OCI-LY1 (cell line): ENCODE measurements around the gene SDK2.

Experiments used
- H2AFZ ChIP-seq: fragments of 200-600 bp; sonication (generic), shearing (Covaris generic); 2 replicates; pipeline ENCODE4 v1.6.0; 2014; ENCODE audit warnings: antibody characterized with exemption, mild to moderate bottlenecking, low read length
- H3F3A ChIP-seq: fragments of 200-600 bp; sonication (generic), shearing (Covaris generic); 2 replicates; pipeline ENCODE4 v1.6.0; 2014; ENCODE audit warnings: mild to moderate bottlenecking, antibody characterized with exemption, low read length, moderate library complexity; ENCODE audit not compliant: insufficient read depth
- H3K27ac ChIP-seq: fragments of 200-600 bp; sonication (generic); 2 replicates; pipeline ENCODE4 v1.5.1; 2014; ENCODE audit warnings: low read length, mixed run types, mild to moderate bottlenecking, low read depth; ENCODE audit not compliant: poor library complexity, severe bottlenecking
- H3K27me3 ChIP-seq: fragments of 200-600 bp; sonication (generic); 2 replicates; pipeline ENCODE4 v1.6.0; 2014; ENCODE audit warnings: antibody characterized with exemption, mild to moderate bottlenecking, low read length, moderate library complexity; ENCODE audit not compliant: insufficient read depth
- H3K36me3 ChIP-seq: fragments of 200-600 bp; sonication (generic); 2 replicates; pipeline ENCODE4 v1.6.1; 2014; ENCODE audit warnings: mild to moderate bottlenecking, antibody characterized with exemption, low read length, moderate library complexity, mixed read lengths; ENCODE audit not compliant: insufficient read depth
- H3K4me1 ChIP-seq: fragments of 200-600 bp; sonication (generic); 2 replicates; pipeline ENCODE4 v1.5.1; 2014; ENCODE audit warnings: mild to moderate bottlenecking, low read length, moderate library complexity; ENCODE audit not compliant: insufficient read depth, severe bottlenecking
- H3K4me2 ChIP-seq: fragments of 200-600 bp; sonication (generic), shearing (Covaris generic); 2 replicates; pipeline ENCODE4 v1.6.1; 2014; ENCODE audit warnings: low read length
- H3K4me3 ChIP-seq: fragments of 200-600 bp; sonication (generic); 2 replicates; pipeline ENCODE4 v1.5.1; 2014; ENCODE audit warnings: low read length, low read depth, mild to moderate bottlenecking, mixed read lengths; ENCODE audit not compliant: poor library complexity, severe bottlenecking
- H3K79me2 ChIP-seq: fragments of 200-600 bp; shearing (Covaris generic); 2 replicates; pipeline ENCODE4 v1.6.1; 2016; ENCODE audit warnings: mixed run types, low read length, mixed read lengths; ENCODE audit not compliant: insufficient read depth
- H3K9ac ChIP-seq: fragments of 200-600 bp; sonication (generic), shearing (Covaris generic); 2 replicates; pipeline ENCODE4 v1.6.1; 2014; ENCODE audit warnings: mild to moderate bottlenecking, low read length, mixed read lengths
- H3K9me2 ChIP-seq: fragments of 200-600 bp; sonication (generic), shearing (Covaris generic); 2 replicates; pipeline ENCODE4 v1.6.1; 2014; ENCODE audit warnings: low read depth, mild to moderate bottlenecking, low read length, mixed read lengths
- H3K9me3 ChIP-seq: fragments of 200-600 bp; shearing (Covaris generic); 2 replicates; pipeline ENCODE4 v1.6.1; 2014; ENCODE audit warnings: low read length, mixed read lengths
- H4K20me1 ChIP-seq: fragments of 200-600 bp; sonication (generic), shearing (Covaris generic); 2 replicates; pipeline ENCODE4 v1.6.0; 2016; ENCODE audit warnings: mild to moderate bottlenecking, low read length; ENCODE audit not compliant: insufficient read depth
- CTCF ChIP-seq: fragments of 200-600 bp; sonication (generic), shearing (Covaris generic); IDR thresholded peaks from 2 replicates; pipeline ENCODE4 v1.5.1; 2017; ENCODE audit warnings: mild to moderate bottlenecking, antibody characterized with exemption, low read length, moderate library complexity, mixed read lengths
- EZH2 ChIP-seq: fragments of 200-600 bp; sonication (generic), shearing (Covaris generic); IDR thresholded peaks from 2 replicates; pipeline ENCODE4 v1.8.0; 2017; ENCODE audit warnings: borderline replicate concordance, mixed run types, mild to moderate bottlenecking, antibody characterized with exemption, low read length, moderate library complexity, mixed read lengths

The SDK2 gene

GRCh38 chr17:73338566-73339197 lies 305.6 kb downstream of the SDK2 start:
- Histone ChIP-seq H4K20me1 (no peaks in the 10 kb centered on the region), H3K79me2 (no peaks in the 10 kb centered on the region), H3K27ac (no peak overlapping the region), H3K9ac (no peak overlapping the region), H3K9me2 (no peaks in the 10 kb centered on the region), H3K4me1 (no peaks in the 10 kb centered on the region), H3K36me3 (no peaks in the 10 kb centered on the region), H2AFZ (no peak overlapping the region), H3K9me3 (no peaks in the 10 kb centered on the region), H3F3A (no peaks in the 10 kb centered on the region), H3K4me2 (no peak overlapping the region), H3K4me3 (no peak overlapping the region), H3K27me3 (peaks cover 10% of the 10 kb centered on the region; the same call in 1 of the 2 replicates)
- no peak for TF ChIP-seq EZH2
- no peak for TF ChIP-seq CTCF

GRCh38 chr17:73338050-73338521 lies 306.2 kb downstream of the SDK2 start:
- Histone ChIP-seq H3K9ac (no peak overlapping the region), H3K27me3 (peaks cover 9% of the 10 kb centered on the region; the same call in 1 of the 2 replicates), H3K9me2 (no peaks in the 10 kb centered on the region), H3K36me3 (no peaks in the 10 kb centered on the region), H4K20me1 (no peaks in the 10 kb centered on the region), H3K4me2 (no peak overlapping the region), H3K9me3 (no peaks in the 10 kb centered on the region), H3K27ac (no peak overlapping the region), H3K4me1 (no peaks in the 10 kb centered on the region), H3K4me3 (no peak overlapping the region), H3F3A (no peaks in the 10 kb centered on the region), H2AFZ (no peak overlapping the region), H3K79me2 (no peaks in the 10 kb centered on the region)
- no peak for TF ChIP-seq CTCF
- TF ChIP-seq EZH2, result no peak

GRCh38 chr17:73337330-73337710 lies 306.9 kb downstream of the SDK2 start:
- H3K4me3 ChIP-seq, result no peak overlapping the region
- H3K4me2 ChIP-seq, result no peak overlapping the region
- no peak overlapping the region for H3K9ac ChIP-seq
- no peak overlapping the region for H2AFZ ChIP-seq
- H4K20me1 ChIP-seq, result no peaks in the 10 kb centered on the region
- no peaks in the 10 kb centered on the region for H3F3A ChIP-seq
- no peaks in the 10 kb centered on the region for H3K79me2 ChIP-seq
- no peaks in the 10 kb centered on the region for H3K4me1 ChIP-seq
- H3K9me3 ChIP-seq, result no peaks in the 10 kb centered on the region
- no peak overlapping the region for H3K27ac ChIP-seq
- no peaks in the 10 kb centered on the region for H3K36me3 ChIP-seq
- no peak for TF ChIP-seq CTCF
- TF ChIP-seq EZH2, result no peak
- H3K27me3 ChIP-seq, result peaks cover 6% of the 10 kb centered on the region; the same call in 1 of the 2 replicates
- H3K9me2 ChIP-seq, result no peaks in the 10 kb centered on the region
